HG03439 (cell line): ENCODE data around the gene PABPC3.

ENCODE experiments used
- ATAC-seq: cut with Tn5 transposase; IDR thresholded peaks from one replicate; pipeline ENCODE4 v1.9.1; 2021; ENCODE audit warnings: mild to moderate bottlenecking, moderate library complexity; ENCODE audit not compliant: unreplicated experiment

Gene PABPC3

GRCh38 chr13:25110956-25111584 is 15.1 kb downstream of the PABPC3 start:
- no peak for ATAC-seq

GRCh38 chr13:25111585-25111956 is 15.6 kb downstream of the PABPC3 start:
- no peak for ATAC-seq

DNA sequence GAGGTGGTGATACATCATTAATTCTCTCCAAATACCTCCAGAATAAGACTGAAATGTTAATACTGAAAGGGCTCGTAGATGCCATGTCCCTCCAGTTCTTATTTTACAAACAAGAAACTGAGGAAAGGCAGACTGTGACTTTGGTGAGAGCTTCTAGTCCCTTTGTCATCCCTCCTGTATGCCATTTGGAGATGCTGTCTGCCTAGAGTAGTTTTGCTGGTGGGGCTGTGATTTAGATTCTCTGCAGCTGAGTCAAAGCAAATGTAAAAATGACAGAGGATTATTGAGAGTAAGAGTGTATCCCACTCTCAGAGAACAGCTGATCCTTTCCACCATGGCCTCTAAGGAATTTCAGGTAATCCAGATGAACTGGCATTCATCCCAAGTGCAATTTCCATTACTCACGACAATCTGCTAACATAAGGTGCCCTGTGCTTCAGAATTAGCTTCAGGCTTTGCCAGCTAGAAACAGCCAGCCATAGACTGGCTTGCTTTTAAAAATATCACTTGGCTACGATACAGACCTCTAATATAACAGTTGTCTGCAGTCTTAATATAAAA is 16.8 kb downstream of the PABPC3 start:
- no peak for ATAC-seq

DNA sequence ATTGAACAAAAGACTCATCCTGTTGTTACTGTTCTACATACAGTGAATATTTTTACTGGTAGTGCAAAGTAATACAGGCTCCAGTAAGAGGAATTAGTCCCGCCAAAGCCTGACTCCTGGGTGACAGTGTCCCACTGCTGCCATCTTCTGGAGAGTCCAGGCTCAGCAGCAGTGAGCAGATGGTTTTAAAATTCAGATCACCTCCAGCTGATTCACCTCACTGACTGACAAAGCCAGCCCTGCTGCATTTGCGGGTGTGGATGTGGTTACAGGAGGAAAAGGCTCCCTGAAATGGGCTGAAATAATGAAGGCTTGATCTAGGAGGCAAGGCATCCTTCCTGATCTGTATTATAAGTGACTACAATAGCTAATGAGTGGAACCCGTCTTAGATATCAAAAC is 18.3 kb downstream of the PABPC3 start:
- peak; percentile 51 for ATAC-seq

DNA sequence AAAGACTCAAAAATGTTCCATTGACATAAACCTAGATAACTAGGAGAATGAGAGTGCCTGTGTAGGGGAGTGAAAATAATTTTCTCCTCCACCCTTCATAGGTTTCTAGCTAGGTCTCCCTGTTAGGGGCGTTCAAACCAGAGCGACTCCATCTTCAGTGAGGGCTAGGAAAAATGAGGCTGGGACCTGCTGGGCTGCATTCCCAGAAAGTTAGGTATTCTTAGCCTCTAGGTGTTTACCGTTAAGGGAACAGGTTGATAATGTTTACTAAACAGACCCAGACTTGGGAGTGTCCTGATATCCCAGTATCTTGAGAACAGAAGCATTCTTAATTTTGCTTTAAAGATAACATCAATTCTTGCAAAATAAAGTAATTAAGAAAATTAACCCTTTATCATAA is 20.1 kb downstream of the PABPC3 start:
- ATAC-seq: no peak

GRCh38 chr13:25117312-25117711 is 21.4 kb downstream of the PABPC3 start:
- no peak for ATAC-seq

- no peak for ATAC-seq
These were observed 22.5 kb downstream of the PABPC3 start for GRCh38 chr13:25118378-25118905.

DNA sequence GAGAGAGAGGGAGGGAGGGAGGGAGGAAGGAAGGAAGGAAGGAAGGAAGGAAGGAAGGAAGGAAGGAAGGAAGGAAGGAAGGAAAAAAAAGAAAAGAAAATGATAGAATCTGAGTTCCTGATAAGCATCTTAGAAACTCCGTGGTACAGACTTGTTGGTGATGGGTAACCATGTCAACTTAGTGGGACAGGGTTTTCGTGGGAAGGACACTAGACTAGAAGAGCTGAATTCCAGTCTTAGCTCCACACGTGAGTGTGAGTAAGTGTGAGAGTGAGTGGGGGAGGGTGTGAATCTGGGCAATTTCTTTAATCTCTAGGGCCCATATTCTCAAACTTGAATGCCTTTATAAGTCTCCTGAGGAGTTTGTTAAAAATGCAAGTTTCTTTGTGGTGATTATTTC is 35.0 kb downstream of the PABPC3 start:
- ATAC-seq: no peak

- no peak for ATAC-seq
These were observed 36.0 kb downstream of the PABPC3 start for GRCh38 chr13:25131881-25132420.

- no peak for ATAC-seq
These were observed 36.9 kb downstream of the PABPC3 start for GRCh38 chr13:25132751-25133390.

GRCh38 chr13:25135896-25136295 is 40.0 kb downstream of the PABPC3 start:
- no peak for ATAC-seq

DNA sequence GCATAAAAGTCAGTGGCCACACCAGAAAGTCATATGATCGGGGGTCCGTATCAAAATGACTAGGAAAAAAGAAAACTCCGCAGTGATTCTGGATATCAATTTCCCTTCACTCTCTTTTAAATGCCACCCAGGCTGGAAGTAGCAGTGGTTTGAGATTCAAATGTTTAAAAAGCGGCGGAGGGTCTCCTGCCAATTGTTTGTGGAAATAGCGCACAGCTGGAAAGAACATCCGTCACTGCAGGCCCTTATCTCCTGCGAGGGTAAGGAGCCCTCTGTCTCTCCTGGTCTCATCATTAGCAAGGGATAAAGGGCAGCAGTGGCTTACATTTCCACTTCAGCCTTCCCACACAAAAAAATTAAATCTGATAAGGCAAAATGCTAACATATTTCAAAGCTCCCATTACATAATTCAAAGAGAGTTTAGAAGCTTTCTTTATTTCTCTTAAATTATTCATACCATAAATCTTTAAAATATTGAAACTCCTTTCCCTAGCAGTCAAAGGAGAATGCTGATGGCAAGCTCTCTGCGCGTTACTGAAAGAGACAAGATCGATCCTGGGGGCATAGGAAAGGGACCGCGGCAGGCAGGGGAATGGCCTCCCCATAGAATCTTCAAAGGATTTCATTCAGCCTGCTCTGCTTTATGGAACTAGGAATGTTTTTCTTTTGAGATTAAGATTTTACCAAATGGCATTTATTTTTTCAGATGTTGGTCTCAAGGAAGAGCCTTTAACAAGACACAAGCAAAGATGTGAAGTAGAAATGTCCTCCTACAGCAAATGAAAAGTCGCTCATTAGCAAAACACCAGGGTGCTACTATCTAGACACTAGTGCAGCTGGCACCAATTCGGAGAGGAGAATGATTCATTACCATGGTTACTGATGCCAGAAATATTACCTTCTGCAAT is 41.2 kb downstream of the PABPC3 start:
- no peak for ATAC-seq

DNA sequence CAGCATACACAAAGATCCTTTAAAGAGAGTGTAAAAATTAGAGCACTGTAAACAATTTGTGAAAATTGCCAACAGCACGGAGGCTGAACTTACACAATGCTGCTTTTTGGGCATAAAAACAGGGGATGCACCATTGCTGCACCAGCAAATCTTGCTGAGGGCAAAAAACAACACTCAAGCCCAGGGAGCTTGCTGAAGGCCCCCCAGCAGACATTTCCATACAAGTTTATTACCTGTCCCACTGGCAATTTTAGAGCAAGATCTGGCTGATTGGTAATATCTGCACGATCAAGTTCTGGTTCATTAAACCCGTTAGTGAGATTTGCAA is 41.8 kb downstream of the PABPC3 start:
- ATAC-seq: no peak

- ATAC-seq: no peak
These were observed 45.1 kb downstream of the PABPC3 start for GRCh38 chr13:25141042-25141441.

GRCh38 chr13:25143706-25144105 is 47.8 kb downstream of the PABPC3 start:
- no peak for ATAC-seq

DNA sequence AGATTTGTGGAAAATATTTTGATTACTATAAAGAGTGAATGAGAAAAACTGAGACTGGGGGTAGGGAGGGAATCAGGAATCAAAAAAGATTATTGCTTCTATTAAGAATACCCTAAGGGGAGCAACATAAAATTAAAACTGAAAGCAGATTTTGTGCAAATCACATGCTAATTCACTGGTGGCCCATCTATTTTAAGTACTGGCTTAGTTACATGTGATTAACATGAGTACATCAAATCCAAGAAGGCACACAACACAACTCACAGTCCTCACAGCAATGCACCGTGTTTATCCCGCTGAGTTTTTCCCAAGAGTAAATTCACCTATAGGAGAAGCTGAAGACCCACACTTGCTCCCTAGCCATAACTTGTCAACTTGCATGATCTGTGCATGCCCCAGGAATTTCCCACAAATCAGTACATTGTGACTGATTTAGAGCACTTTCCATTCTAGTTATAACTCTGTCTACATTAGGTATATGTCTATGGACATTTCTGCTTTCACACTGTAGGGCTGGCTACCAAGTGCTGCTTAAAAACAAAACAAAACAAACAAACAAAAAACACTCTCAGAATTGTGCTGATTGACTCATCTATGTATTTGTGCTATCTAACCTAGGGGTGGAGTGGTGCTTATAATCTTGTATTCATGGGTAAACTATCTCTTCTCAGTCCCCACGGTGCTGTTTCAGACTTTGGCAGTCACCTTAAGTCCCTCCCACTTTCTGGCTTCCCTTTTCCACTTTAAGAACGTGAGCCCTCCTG is 51.9 kb downstream of the PABPC3 start:
- ATAC-seq: peak; percentile 90

GRCh38 chr13:25148402-25148771 is 52.5 kb downstream of the PABPC3 start:
- ATAC-seq: no peak
